HCT116 (cell line): ENCODE measurements around the gene GRIA1. TPM values are rescaled to one million over a fixed set of nuclear protein-coding genes. Genes with fewer than 3 reads are reported as not detected.

ENCODE experiments used
- ATAC-seq: fragments of 200-7000 bp; cut with Tn5 transposase; 2 replicates; pipeline ENCODE4 v1.9.1; 2020; ENCODE audit warnings: mild to moderate bottlenecking, moderate library complexity
- BruUV-seq: library from RNA; stranded (reverse); fragments of 400-500 nt; replicated peaks from 2 replicates; lab custom pipeline; 2021; lab: Mats Ljungman, UMichigan
- CTCF ChIA-PET: fragments of 300-600 bp; sonication (Branson Sonifier 250); formaldehyde crosslinking; loops from one replicate; lab custom pipeline; 2021; ENCODE audit warnings: antibody characterized with exemption; lab: Charles Lee
- POLR2A ChIA-PET: fragments of 300-600, 350-600 bp; sonication (Branson Sonifier 250); formaldehyde crosslinking; loops from one replicate; lab custom pipeline; 2021; ENCODE audit warnings: antibody characterized with exemption; lab: Charles Lee
- RAD21 ChIA-PET, 2 experiments: fragments of 300-600 bp; sonication (Branson Sonifier 250); formaldehyde crosslinking; loops; one replicate each; lab custom pipeline; 2023; ENCODE audit warnings: low total read pairs in 2 of 2; ENCODE audit not compliant: uncharacterized antibody in 2 of 2, unreplicated experiment in 2 of 2, low non-redundant PET in 1 of 2; lab: Charles Lee
- DNase-seq: peaks from one replicate; pipeline ENCODE4 v3.0.0-alpha.2; 2010; ENCODE audit warnings: low read depth, low spot score
- H2AFZ ChIP-seq: fragments of 200-600 bp; shearing (Covaris generic), sonication (generic); 2 replicates; pipeline ENCODE4 v1.6.1; 2017; ENCODE audit warnings: low read depth, mixed run types, mixed read lengths, antibody characterized with exemption, low read length; ENCODE audit not compliant: poor library complexity, severe bottlenecking
- H3K27ac ChIP-seq: 2 replicates; pipeline ENCODE4 v1.5.1; 2012; ENCODE audit warnings: low read depth, low read length
- H3K27me3 ChIP-seq: fragments of 200-600 bp; sonication (generic); 2 replicates; pipeline ENCODE4 v1.6.1; 2016; ENCODE audit warnings: mixed run types, low read length, mixed read lengths; ENCODE audit not compliant: insufficient read depth
- H3K36me3 ChIP-seq, 2 experiments: fragments of 200-500 bp in 1 of 2; fragments of 200-600 bp in 1 of 2; sonication (Bioruptor generic) in 1 of 2; sonication (generic) in 1 of 2; 2 replicates each; pipeline versions ENCODE4 v1.5.1 to v1.6.1; 2014 to 2016; ENCODE audit warnings: low read length in 2 of 2, inconsistent platforms in 1 of 2, mixed read lengths in 1 of 2, mixed run types in 1 of 2; ENCODE audit not compliant: insufficient read depth in 2 of 2, control insufficient read depth in 1 of 2
- H3K4me1 ChIP-seq, 2 experiments: fragments of 200-600 bp in 1 of 2; sonication (generic) in 1 of 2; 2 replicates each; pipeline versions ENCODE4 v1.5.1 to v1.6.1; 2012 to 2017; ENCODE audit warnings: low read length in 2 of 2, inconsistent platforms in 1 of 2, mild to moderate bottlenecking in 1 of 2, mixed read lengths in 1 of 2, mixed run types in 1 of 2, moderate library complexity in 1 of 2; ENCODE audit not compliant: insufficient read depth in 2 of 2, control insufficient read depth in 1 of 2
- H3K4me2 ChIP-seq: fragments of 200-600 bp; sonication (generic); 2 replicates; pipeline ENCODE4 v1.6.1; 2017; ENCODE audit warnings: mixed run types, low read length, mixed read lengths
- H3K4me3 ChIP-seq, 2 experiments: fragments of 200-600 bp in 1 of 2; sonication (generic) in 1 of 2; replicated peaks in 1 of 2; 2 replicates each; pipeline ENCODE4 v1.5.1; 2011 to 2016; ENCODE audit warnings: low read length in 2 of 2, control low read depth in 1 of 2, low read depth in 1 of 2, mild to moderate bottlenecking in 1 of 2, mixed read lengths in 1 of 2, mixed run types in 1 of 2
- H3K79me2 ChIP-seq: fragments of 200-600 bp; sonication (generic); 2 replicates; pipeline ENCODE4 v1.6.1; 2017; ENCODE audit warnings: mild to moderate bottlenecking, mixed run types, low read length, moderate library complexity, mixed read lengths; ENCODE audit not compliant: insufficient read depth
- H3K9ac ChIP-seq: fragments of 200-600 bp; sonication (generic); 2 replicates; pipeline ENCODE4 v1.6.1; 2016; ENCODE audit warnings: low read length, mixed read lengths
- H3K9me2 ChIP-seq: fragments of 200-600 bp; sonication (generic), shearing (Covaris generic); 2 replicates; pipeline ENCODE4 v1.6.1; 2017; ENCODE audit warnings: mixed run types, mild to moderate bottlenecking, moderate library complexity; ENCODE audit not compliant: insufficient read depth
- H3K9me3 ChIP-seq, 2 experiments: fragments of 200-500 bp in 1 of 2; fragments of 200-600 bp in 1 of 2; sonication (Bioruptor generic) in 1 of 2; sonication (generic) in 1 of 2; 2 replicates each; pipeline ENCODE4 v1.6.1; 2014 to 2017; ENCODE audit warnings: low read length in 2 of 2, mixed read lengths in 2 of 2, inconsistent platforms in 1 of 2, low read depth in 1 of 2, mild to moderate bottlenecking in 1 of 2, mixed run types in 1 of 2, moderate library complexity in 1 of 2; ENCODE audit not compliant: control insufficient read depth in 1 of 2, insufficient read depth in 1 of 2
- H4K20me1 ChIP-seq: fragments of 200-600 bp; sonication (generic), shearing (Covaris generic); 2 replicates; pipeline ENCODE4 v1.6.1; 2017; ENCODE audit warnings: mixed run types, mild to moderate bottlenecking, moderate library complexity; ENCODE audit not compliant: insufficient read depth
- CEBPB ChIP-seq: IDR thresholded peaks from 2 replicates; pipeline ENCODE4 v1.6.1; 2012; ENCODE audit warnings: low read depth
- EGR1 ChIP-seq: IDR thresholded peaks from 2 replicates; pipeline ENCODE4 v1.6.1; 2012; ENCODE audit warnings: low read depth
- EZH2 ChIP-seq: fragments of 200-600 bp; sonication (generic); IDR thresholded peaks from 2 replicates; pipeline ENCODE4 v1.6.1; 2017; ENCODE audit warnings: antibody characterized with exemption, mixed run types
- JUND ChIP-seq: IDR thresholded peaks from 2 replicates; pipeline ENCODE4 v1.6.1; 2012
- POLR2A ChIP-seq: IDR thresholded peaks from 2 replicates; pipeline ENCODE4 v1.7.0; 2011; ENCODE audit warnings: borderline replicate concordance; ENCODE audit not compliant: insufficient read depth, insufficient read length; ENCODE audit errors: extremely low read depth
- SIN3A ChIP-seq: IDR thresholded peaks from 2 replicates; pipeline ENCODE4 v1.6.1; 2012; ENCODE audit warnings: low read depth
- SP1 ChIP-seq: IDR thresholded peaks from 2 replicates; pipeline ENCODE4 v1.6.1; 2012; ENCODE audit warnings: low read depth
- TCF7L2 ChIP-seq: IDR thresholded peaks from 2 replicates; pipeline ENCODE4 v1.7.0; 2011; ENCODE audit warnings: borderline replicate concordance, inconsistent platforms; ENCODE audit not compliant: insufficient read depth, insufficient read length; ENCODE audit errors: extremely low read depth
- YY1 ChIP-seq: IDR thresholded peaks from 2 replicates; pipeline ENCODE4 v1.6.1; 2011; ENCODE audit warnings: low read length, low read depth, moderate library complexity, mild to moderate bottlenecking; ENCODE audit not compliant: insufficient replicate concordance; ENCODE audit errors: extremely low read depth
- ZFX ChIP-seq: fragments of 450-650 bp; IDR thresholded peaks from 2 replicates; pipeline ENCODE4 v1.6.1; 2017
- intact Hi-C: fragments of 100-400 bp; cut with micrococcal nuclease; formaldehyde crosslinking; loops from 2 replicates; pipeline ENCODE4 v1.10.0; 2022
- total RNA-seq: library from RNA; stranded (reverse); gene quantifications from one replicate; pipeline ENCODE4 v1.2.1, GENCODE V29; 2021; ENCODE audit not compliant: unreplicated experiment

Gene GRIA1
- total RNA-seq, 1 experiment from 2014 or later: not detected

GRCh38 chr5:153537207-153537606 is 46.7 kb downstream of the GRIA1 start:
- no peak overlapping the region for H3K4me2 ChIP-seq
- no peaks in the 10 kb centered on the region for H3K27me3 ChIP-seq
- ATAC-seq (no peak), DNase-seq (no peak)
- CTCF ChIA-PET: no interaction called here
- no peaks in the 10 kb centered on the region for H3K9me2 ChIP-seq
- H3K79me2 ChIP-seq: no peaks in the 10 kb centered on the region
- intact Hi-C loops: no loop called here
- no peaks in the 10 kb centered on the region for H3K9me3 ChIP-seq
- no peaks in the 10 kb centered on the region for H3K4me1 ChIP-seq
- no peak overlapping the region for H3K9ac ChIP-seq
- no peak overlapping the region for H2AFZ ChIP-seq
- POLR2A ChIA-PET: no interaction called here
- H4K20me1 ChIP-seq: no peaks in the 10 kb centered on the region
- H3K27ac ChIP-seq: no peak overlapping the region
- no peaks in the 10 kb centered on the region for H3K36me3 ChIP-seq
- BruUV-seq: no TSS peak
- H3K4me3 ChIP-seq: no peak overlapping the region
- TF ChIP-seq ZFX: no peak
- no peak for TF ChIP-seq YY1
- RAD21 ChIA-PET: no interaction called here

- no peak for DNase-seq
- intact Hi-C loops: no loop called here
- H4K20me1 ChIP-seq: no peaks in the 10 kb centered on the region
- no peak overlapping the region for H3K4me2 ChIP-seq
- no peaks in the 10 kb centered on the region for H3K79me2 ChIP-seq
- H3K36me3 ChIP-seq: no peaks in the 10 kb centered on the region
- H3K27me3 ChIP-seq: no peaks in the 10 kb centered on the region
- no peak for ATAC-seq
- RAD21 ChIA-PET: no interaction called here
- no TSS peak for BruUV-seq
- CTCF ChIA-PET: no interaction called here
- TF ChIP-seq JUND (no peak), SP1 (no peak), EGR1 (no peak), EZH2 (no peak), SIN3A (no peak), POLR2A (no peak), TCF7L2 (no peak), CEBPB (no peak)
- H3K9me3 ChIP-seq: no peaks in the 10 kb centered on the region
- H3K9me2 ChIP-seq: no peaks in the 10 kb centered on the region
- H3K4me3 ChIP-seq: no peak overlapping the region
- no peaks in the 10 kb centered on the region for H3K4me1 ChIP-seq
- no peak overlapping the region for H3K9ac ChIP-seq
- no peak overlapping the region for H3K27ac ChIP-seq
- POLR2A ChIA-PET: no interaction called here
- no peak overlapping the region for H2AFZ ChIP-seq
Measured at GRCh38 chr5:153539983-153540382, 49.5 kb downstream of the GRIA1 start.
